HEK293 (cell line): ENCODE results near the gene TMED7.
"Not testable (repeated sequence)": the region's sequence is repeated elsewhere in the genome, so short reads cannot be mapped to it uniquely, and the experiment has no call there.

Experiments used
- CTCF ChIA-PET: fragments of 350-600 bp; formaldehyde crosslinking; extraction: SDS; loops from one replicate; lab custom pipeline; 2021; ENCODE audit warnings: antibody characterized with exemption; lab: Yijun Ruan, JAX
- POLR2A ChIA-PET: fragments of 300-600 bp; formaldehyde crosslinking; extraction: SDS; loops from one replicate; lab custom pipeline; 2020; ENCODE audit warnings: antibody characterized with exemption, inconsistent platforms; lab: Yijun Ruan, JAX
- H3K27ac ChIP-seq: fragments of 200-500 bp; sonication (Bioruptor generic); 2 replicates; pipeline ENCODE4 v1.5.1; 2014; ENCODE audit warnings: low read depth, low read length, control low read depth, inconsistent platforms; ENCODE audit errors: extremely low read depth
- H3K36me3 ChIP-seq, 2 experiments: fragments of 200-500 bp in 1 of 2; sonication (Bioruptor generic) in 1 of 2; 1 replicate in 1 of 2; 2 replicates in 1 of 2; pipeline ENCODE4 v1.5.1; 2014 to 2017; ENCODE audit warnings: inconsistent platforms in 2 of 2, low read length in 2 of 2; ENCODE audit not compliant: control insufficient read depth in 2 of 2, insufficient read depth in 1 of 2
- H3K4me1 ChIP-seq: fragments of 200-500 bp; sonication (Bioruptor generic); 2 replicates; pipeline ENCODE4 v1.5.1; 2014; ENCODE audit warnings: mild to moderate bottlenecking, low read length, inconsistent platforms; ENCODE audit not compliant: control insufficient read depth, insufficient read depth
- H3K4me3 ChIP-seq: 2 replicates; pipeline ENCODE4 v1.5.1; 2011; ENCODE audit warnings: low read depth, mild to moderate bottlenecking, control low read depth, low read length, moderate library complexity
- H3K9me3 ChIP-seq: fragments of 200-500 bp; sonication (Bioruptor generic); 2 replicates; pipeline ENCODE4 v1.5.1; 2014; ENCODE audit warnings: low read depth, low read length, inconsistent platforms; ENCODE audit not compliant: control insufficient read depth, insufficient read depth
- BCL11A ChIP-seq: fragments of 450-650 bp; formaldehyde crosslinking; IDR thresholded peaks from 2 replicates; pipeline ENCODE4 v1.5.1; 2016; ENCODE audit warnings: low read depth, missing biosample characterization, missing genetic modification characterization
- HOXC10 ChIP-seq: sonication (generic); formaldehyde crosslinking; IDR thresholded peaks from 2 replicates; pipeline ENCODE4 v1.8.1; 2023; ENCODE audit warnings: mild to moderate bottlenecking, missing genetic modification reagents
- KLF7 ChIP-seq: fragments of 450-650 bp; formaldehyde crosslinking; IDR thresholded peaks from 2 replicates; pipeline ENCODE4 v1.5.1; 2016; ENCODE audit warnings: missing biosample characterization, missing genetic modification characterization, borderline replicate concordance
- MZF1 ChIP-seq: fragments of 450-650 bp; formaldehyde crosslinking; IDR thresholded peaks from 2 replicates; pipeline ENCODE4 v1.5.1; 2017; ENCODE audit warnings: missing biosample characterization, missing genetic modification characterization, borderline replicate concordance
- SALL2 ChIP-seq: fragments of 450-650 bp; formaldehyde crosslinking; IDR thresholded peaks from 2 replicates; pipeline ENCODE4 v1.5.0; 2017; ENCODE audit warnings: missing biosample characterization, mild to moderate bottlenecking, missing genetic modification characterization, borderline replicate concordance
- ZBTB48 ChIP-seq: fragments of 450-650 bp; formaldehyde crosslinking; IDR thresholded peaks from 2 replicates; pipeline ENCODE4 v1.5.1; 2016; ENCODE audit warnings: missing biosample characterization, missing genetic modification characterization
- ZIC2 ChIP-seq: fragments of 450-650 bp; formaldehyde crosslinking; IDR thresholded peaks from 2 replicates; pipeline ENCODE4 v1.5.1; 2016; ENCODE audit warnings: missing biosample characterization, missing genetic modification characterization
- ZNF112 ChIP-seq: fragments of 450-650 bp; formaldehyde crosslinking; IDR thresholded peaks from 2 replicates; pipeline ENCODE4 v1.5.0; 2017; ENCODE audit warnings: missing biosample characterization, missing genetic modification characterization
- ZNF114 ChIP-seq: fragments of 450-650 bp; formaldehyde crosslinking; IDR thresholded peaks from 2 replicates; pipeline ENCODE4 v1.5.0; 2017; ENCODE audit warnings: missing biosample characterization, missing genetic modification characterization
- ZNF138 ChIP-seq: fragments of 450-650 bp; formaldehyde crosslinking; IDR thresholded peaks from 2 replicates; pipeline ENCODE4 v1.5.1; 2016; ENCODE audit warnings: missing biosample characterization, missing genetic modification characterization, borderline replicate concordance
- ZNF175 ChIP-seq: fragments of 450-650 bp; formaldehyde crosslinking; IDR thresholded peaks from 2 replicates; pipeline ENCODE4 v1.5.1; 2016; ENCODE audit warnings: missing biosample characterization, missing genetic modification characterization
- ZNF184 ChIP-seq: fragments of 450-650 bp; IDR thresholded peaks from 2 replicates; pipeline ENCODE4 v1.5.1; 2018; ENCODE audit warnings: missing biosample characterization, mild to moderate bottlenecking, missing genetic modification characterization
- ZNF211 ChIP-seq: fragments of 450-650 bp; formaldehyde crosslinking; IDR thresholded peaks from 2 replicates; pipeline ENCODE4 v1.5.1; 2016; ENCODE audit warnings: low read depth, missing biosample characterization, missing genetic modification characterization
- ZNF223 ChIP-seq: fragments of 450-650 bp; formaldehyde crosslinking; IDR thresholded peaks from 2 replicates; pipeline ENCODE4 v1.5.1; 2016; ENCODE audit warnings: missing biosample characterization, missing genetic modification characterization
- ZNF37A ChIP-seq: fragments of 450-650 bp; IDR thresholded peaks from 2 replicates; pipeline ENCODE4 v1.5.1; 2018; ENCODE audit warnings: missing biosample characterization, missing genetic modification characterization
- ZNF48 ChIP-seq: fragments of 450-650 bp; formaldehyde crosslinking; IDR thresholded peaks from 2 replicates; pipeline ENCODE4 v1.5.1; 2016; ENCODE audit warnings: missing biosample characterization, missing genetic modification characterization
- ZNF529 ChIP-seq: fragments of 450-650 bp; formaldehyde crosslinking; IDR thresholded peaks from 2 replicates; pipeline ENCODE4 v1.5.1; 2017; ENCODE audit warnings: missing genetic modification characterization, missing biosample characterization; ENCODE audit not compliant: insufficient replicate concordance
- ZNF548 ChIP-seq: fragments of 450-650 bp; formaldehyde crosslinking; IDR thresholded peaks from 2 replicates; pipeline ENCODE4 v1.5.1; 2016; ENCODE audit warnings: missing biosample characterization, missing genetic modification characterization
- ZNF585B ChIP-seq: fragments of 450-650 bp; formaldehyde crosslinking; IDR thresholded peaks from 2 replicates; pipeline ENCODE4 v1.5.1; 2016; ENCODE audit warnings: missing biosample characterization, missing genetic modification characterization
- ZNF600 ChIP-seq: fragments of 450-650 bp; formaldehyde crosslinking; IDR thresholded peaks from 2 replicates; pipeline ENCODE4 v1.5.1; 2016; ENCODE audit warnings: missing biosample characterization, missing genetic modification characterization
- ZNF624 ChIP-seq: fragments of 450-650 bp; formaldehyde crosslinking; IDR thresholded peaks from 2 replicates; pipeline ENCODE4 v1.5.1; 2017; ENCODE audit warnings: missing biosample characterization, missing genetic modification characterization
- ZNF645 ChIP-seq: fragments of 450-650 bp; formaldehyde crosslinking; IDR thresholded peaks from 2 replicates; pipeline ENCODE4; 2016; ENCODE audit warnings: missing biosample characterization, missing genetic modification characterization
- ZNF658 ChIP-seq: fragments of 450-650 bp; formaldehyde crosslinking; IDR thresholded peaks from 2 replicates; pipeline ENCODE4; 2016; ENCODE audit warnings: missing biosample characterization, missing genetic modification characterization
- ZNF660 ChIP-seq: fragments of 450-650 bp; IDR thresholded peaks from 2 replicates; pipeline ENCODE4 v1.5.1; 2018; ENCODE audit warnings: missing biosample characterization, mild to moderate bottlenecking, missing genetic modification characterization
- ZNF747 ChIP-seq: fragments of 450-650 bp; formaldehyde crosslinking; IDR thresholded peaks from 2 replicates; pipeline ENCODE4 v1.5.1; 2016; ENCODE audit warnings: missing biosample characterization, missing genetic modification characterization
- ZNF768 ChIP-seq: fragments of 450-650 bp; formaldehyde crosslinking; IDR thresholded peaks from 2 replicates; pipeline ENCODE4 v1.5.1; 2018; ENCODE audit warnings: missing biosample characterization, mild to moderate bottlenecking, missing genetic modification characterization
- ZNF776 ChIP-seq: fragments of 450-650 bp; formaldehyde crosslinking; IDR thresholded peaks from 2 replicates; pipeline ENCODE4 v1.5.0; 2017; ENCODE audit warnings: missing biosample characterization, missing genetic modification characterization, borderline replicate concordance
- ZNF791 ChIP-seq: fragments of 450-650 bp; formaldehyde crosslinking; IDR thresholded peaks from 2 replicates; pipeline ENCODE4 v1.5.1; 2016; ENCODE audit warnings: missing biosample characterization, missing genetic modification characterization
- ZSCAN30 ChIP-seq: fragments of 450-650 bp; IDR thresholded peaks from 2 replicates; pipeline ENCODE4 v1.5.1; 2018; ENCODE audit warnings: missing biosample characterization, mild to moderate bottlenecking, missing genetic modification characterization, moderate library complexity
- TF ChIP-seq, protein P1 (sequence below): fragments of 450-650 bp; formaldehyde crosslinking; IDR thresholded peaks from 2 replicates; pipeline ENCODE4 v1.5.1; 2016; ENCODE audit warnings: missing biosample characterization, missing genetic modification characterization
- TF ChIP-seq, protein P2 (sequence below): fragments of 450-650 bp; IDR thresholded peaks from 2 replicates; pipeline ENCODE4 v1.5.1; 2018; ENCODE audit warnings: missing biosample characterization, mild to moderate bottlenecking, missing genetic modification characterization

The TMED7 gene

DNA sequence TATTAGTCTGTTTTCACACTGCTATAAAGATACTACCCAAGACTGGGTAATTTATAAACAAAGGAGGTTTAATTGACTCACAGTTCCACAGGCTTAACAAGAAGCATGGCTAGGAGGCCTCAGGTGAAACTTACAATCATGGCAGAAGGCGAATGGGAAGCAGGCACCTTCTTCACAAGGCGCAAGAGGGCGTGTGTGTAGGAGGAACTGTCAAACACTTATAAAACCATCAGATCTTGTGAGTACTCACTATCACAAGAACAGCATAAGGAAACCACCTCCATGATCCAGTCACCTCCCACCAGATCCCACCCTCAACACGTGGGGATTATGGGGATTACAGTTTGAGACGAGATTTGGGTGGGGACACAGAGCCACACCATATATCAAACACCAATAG, 19.6 kb upstream of the TMED7 start:
- H3K36me3 ChIP-seq, H3K27ac ChIP-seq, POLR2A ChIA-PET, H3K4me3 ChIP-seq, H3K4me1 ChIP-seq, H3K9me3 ChIP-seq: not testable (repeated sequence)
- peak; percentile 25; the same call in 1 of the 2 replicates for TF ChIP-seq MZF1 (tag by site-specific recombination)
- CTCF ChIA-PET, result interaction anchor here (0.6 to 1.4 kb wide), 2 partner anchors 11 to 1681 kb away, joined by 3 to 4 read pairs; no protein-coding TSS in a partner anchor

DNA sequence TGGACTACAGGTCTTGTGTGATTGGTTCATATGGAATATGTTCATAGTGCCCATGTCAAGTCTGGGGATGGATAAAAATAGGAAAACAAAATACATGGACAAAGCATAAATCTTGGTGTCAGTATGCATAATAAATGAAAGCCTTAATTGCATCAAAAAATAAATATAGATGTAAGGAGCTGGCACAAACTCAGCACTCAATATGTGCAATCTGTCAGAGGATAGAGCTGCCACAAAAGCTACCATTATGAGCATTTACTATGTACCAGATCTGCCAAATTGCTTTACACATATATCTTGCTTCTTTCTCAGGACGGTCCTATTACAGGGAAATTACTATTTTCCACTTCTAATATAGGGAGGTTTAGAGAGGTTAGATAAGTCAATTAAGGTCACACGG, 18.2 kb upstream of the TMED7 start:
- POLR2A ChIA-PET, result no interaction called here
- H3K4me1 ChIP-seq, result no peaks in the 10 kb centered on the region
- H3K9me3 ChIP-seq, result no peaks in the 10 kb centered on the region
- CTCF ChIA-PET, result no interaction called here
- no peaks in the 10 kb centered on the region for H3K36me3 ChIP-seq
- TF ChIP-seq ZNF114 (tag by site-specific recombination) (no peak), ZNF658 (tag by site-specific recombination) (no peak), ZBTB48 (tag by site-specific recombination) (no peak), MZF1 (tag by site-specific recombination) (no peak), KLF7 (tag by site-specific recombination) (no peak), ZNF585B (tag by site-specific recombination) (no peak), ZNF223 (tag by site-specific recombination) (no peak), ZNF660 (tag by site-specific recombination) (no peak), ZNF184 (tag by site-specific recombination) (no peak), ZNF175 (tag by site-specific recombination) (no peak), ZNF48 (tag by site-specific recombination) (no peak), ZNF624 (tag by site-specific recombination) (no peak), ZNF791 (tag by site-specific recombination) (no peak), ZNF37A (no peak), ZNF747 (tag by site-specific recombination) (no peak), ZIC2 (tag by site-specific recombination) (no peak)
- TF ChIP-seq, protein P1, sequence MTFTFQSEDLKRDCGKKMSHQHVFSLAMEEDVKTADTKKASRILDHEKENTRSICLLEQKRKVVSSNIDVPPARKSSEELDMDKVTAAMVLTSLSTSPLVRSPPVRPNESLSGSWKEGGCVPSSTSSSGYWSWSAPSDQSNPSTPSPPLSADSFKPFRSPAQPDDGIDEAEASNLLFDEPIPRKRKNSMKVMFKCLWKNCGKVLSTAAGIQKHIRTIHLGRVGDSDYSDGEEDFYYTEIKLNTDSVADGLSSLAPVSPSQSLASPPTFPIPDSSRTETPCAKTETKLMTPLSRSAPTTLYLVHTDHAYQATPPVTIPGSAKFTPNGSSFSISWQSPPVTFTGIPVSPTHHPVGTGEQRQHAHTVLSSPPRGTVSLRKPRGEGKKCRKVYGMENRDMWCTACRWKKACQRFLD (tag by site-specific recombination), result no peak
- TF ChIP-seq, protein P2, sequence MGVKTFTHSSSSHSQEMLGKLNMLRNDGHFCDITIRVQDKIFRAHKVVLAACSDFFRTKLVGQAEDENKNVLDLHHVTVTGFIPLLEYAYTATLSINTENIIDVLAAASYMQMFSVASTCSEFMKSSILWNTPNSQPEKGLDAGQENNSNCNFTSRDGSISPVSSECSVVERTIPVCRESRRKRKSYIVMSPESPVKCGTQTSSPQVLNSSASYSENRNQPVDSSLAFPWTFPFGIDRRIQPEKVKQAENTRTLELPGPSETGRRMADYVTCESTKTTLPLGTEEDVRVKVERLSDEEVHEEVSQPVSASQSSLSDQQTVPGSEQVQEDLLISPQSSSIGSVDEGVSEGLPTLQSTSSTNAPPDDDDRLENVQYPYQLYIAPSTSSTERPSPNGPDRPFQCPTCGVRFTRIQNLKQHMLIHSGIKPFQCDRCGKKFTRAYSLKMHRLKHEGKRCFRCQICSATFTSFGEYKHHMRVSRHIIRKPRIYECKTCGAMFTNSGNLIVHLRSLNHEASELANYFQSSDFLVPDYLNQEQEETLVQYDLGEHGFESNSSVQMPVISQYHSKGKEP (tag by site-specific recombination), result no peak
- no peak overlapping the region for H3K27ac ChIP-seq
- H3K4me3 ChIP-seq, result no peak overlapping the region

- Histone ChIP-seq H3K36me3 (no peaks in the 10 kb centered on the region), H3K4me1 (no peaks in the 10 kb centered on the region), H3K9me3 (no peaks in the 10 kb centered on the region), H3K27ac (no peak overlapping the region), H3K4me3 (no peak overlapping the region)
- ChIA-PET POLR2A (no interaction called here), CTCF (interaction anchor here (0.6 to 1.0 kb wide), 5 partner anchors 10 to 426 kb away, joined by 3 read pairs; no protein-coding TSS in a partner anchor)
- TF ChIP-seq ZNF138 (tag by site-specific recombination) (no peak), ZNF776 (tag by site-specific recombination) (no peak), SALL2 (no peak), ZNF529 (tag by site-specific recombination) (no peak), BCL11A (tag by site-specific recombination) (no peak), ZNF211 (no peak), ZNF112 (tag by site-specific recombination) (no peak), ZNF768 (tag by site-specific recombination) (no peak), ZNF548 (tag by site-specific recombination) (no peak), ZNF600 (no peak), HOXC10 (CRISPR knock-in tag) (no peak), ZSCAN30 (tag by site-specific recombination) (no peak), ZNF645 (tag by site-specific recombination) (no peak)
Measured at GRCh38 chr5:115641948-115642347, 16.1 kb upstream of the TMED7 start.
